GM13976 (cell line): ENCODE data around the gene PACS2.

Experiments used
- DNase-seq: peaks from one replicate; pipeline ENCODE4 v3.0.0; 2012; ENCODE audit warnings: low spot score
- CTCF ChIP-seq: IDR thresholded peaks from 2 replicates; pipeline ENCODE4 v1.5.1; 2012; ENCODE audit warnings: borderline replicate concordance, mild to moderate bottlenecking; ENCODE audit not compliant: insufficient read depth; ENCODE audit errors: extremely low read depth, missing control alignments, control extremely low read depth
- in situ Hi-C: fragments of 300-500 bp; cut with MboI; formaldehyde crosslinking; loops from one replicate; pipeline ENCODE4 v1.12.0; 2022; ENCODE audit warnings: low sequenced_read_pairs, mixed read lengths, inconsistent platforms; ENCODE audit not compliant: unreplicated experiment

The PACS2 gene

GRCh38 chr14:105309371-105309770 lies 5.2 kb upstream of the PACS2 start:
- DNase-seq, result no peak
- no peak for TF ChIP-seq CTCF
- in situ Hi-C loops, result no loop called here

- in situ Hi-C loops, result no loop called here
- no peak for TF ChIP-seq CTCF
- DNase-seq, result no peak
Observed at GRCh38 chr14:105311838-105312237, 2.7 kb upstream of the PACS2 start.

- in situ Hi-C loops, result no loop called here
- no peak for TF ChIP-seq CTCF
- DNase-seq, result no peak
Observed at GRCh38 chr14:105312973-105313372, 1.6 kb upstream of the PACS2 start.

GRCh38 chr14:105313381-105314286 lies 914 bp upstream of the PACS2 start:
- in situ Hi-C loops, result no loop called here
- TF ChIP-seq CTCF, result no peak
- DNase-seq, result no peak

- DNase-seq, result no peak
- in situ Hi-C loops, result no loop called here
- no peak for TF ChIP-seq CTCF
Observed at GRCh38 chr14:105315211-105315721, 718 bp downstream of the PACS2 start.

GRCh38 chr14:105315941-105316576 lies 1.5 kb downstream of the PACS2 start:
- DNase-seq, result no peak
- TF ChIP-seq CTCF, result no peak
- in situ Hi-C loops, result no loop called here
